OCI-M2 (cell line): ENCODE data around the gene PRR33.

Experiments
- DNase-seq: peaks from one replicate; lab custom pipeline; 2025; ENCODE audit not compliant: unreplicated experiment; lab: John Stamatoyannopoulos, UW

Gene PRR33

GRCh38 chr11:1851468-1852180 is 40.1 kb downstream of the PRR33 start:
- no peak for DNase-seq

- no peak for DNase-seq
Observed at GRCh38 chr11:1848640-1849430, 42.9 kb downstream of the PRR33 start.

- no peak for DNase-seq
Observed at GRCh38 chr11:1847926-1848639, 43.6 kb downstream of the PRR33 start.

GRCh38 chr11:1847006-1847735 is 44.5 kb downstream of the PRR33 start:
- DNase-seq = no peak

- DNase-seq = no peak
Observed at GRCh38 chr11:1846453-1846932, 45.2 kb downstream of the PRR33 start.

- no peak for DNase-seq
Observed at GRCh38 chr11:1845561-1846452, 45.9 kb downstream of the PRR33 start.

GRCh38 chr11:1845095-1845429 is 46.6 kb downstream of the PRR33 start:
- DNase-seq = no peak

GRCh38 chr11:1844221-1845094 is 47.2 kb downstream of the PRR33 start:
- no peak for DNase-seq

GRCh38 chr11:1843796-1844195 is 47.9 kb downstream of the PRR33 start:
- no peak for DNase-seq

GRCh38 chr11:1843098-1843473 is 48.6 kb downstream of the PRR33 start:
- no peak for DNase-seq

- no peak for DNase-seq
Observed at GRCh38 chr11:1842149-1843097, 49.3 kb downstream of the PRR33 start.

- no peak for DNase-seq
Observed at GRCh38 chr11:1841511-1842148, 50.1 kb downstream of the PRR33 start.

- DNase-seq = no peak
Observed at GRCh38 chr11:1840780-1841480, 50.8 kb downstream of the PRR33 start.

- no peak for DNase-seq
Observed at GRCh38 chr11:1839924-1840779, 51.5 kb downstream of the PRR33 start.

GRCh38 chr11:1839204-1839923 is 52.3 kb downstream of the PRR33 start:
- no peak for DNase-seq
